ENCODE results near the gene SLC6A6. TPM values are rescaled to one million over a fixed set of nuclear protein-coding genes. Genes with fewer than 3 reads are reported as not detected.

SLC6A6 gene
- total and polyA plus RNA-seq, 11 donors: 9.1 to 121 (median 34.9) TPM

DNA sequence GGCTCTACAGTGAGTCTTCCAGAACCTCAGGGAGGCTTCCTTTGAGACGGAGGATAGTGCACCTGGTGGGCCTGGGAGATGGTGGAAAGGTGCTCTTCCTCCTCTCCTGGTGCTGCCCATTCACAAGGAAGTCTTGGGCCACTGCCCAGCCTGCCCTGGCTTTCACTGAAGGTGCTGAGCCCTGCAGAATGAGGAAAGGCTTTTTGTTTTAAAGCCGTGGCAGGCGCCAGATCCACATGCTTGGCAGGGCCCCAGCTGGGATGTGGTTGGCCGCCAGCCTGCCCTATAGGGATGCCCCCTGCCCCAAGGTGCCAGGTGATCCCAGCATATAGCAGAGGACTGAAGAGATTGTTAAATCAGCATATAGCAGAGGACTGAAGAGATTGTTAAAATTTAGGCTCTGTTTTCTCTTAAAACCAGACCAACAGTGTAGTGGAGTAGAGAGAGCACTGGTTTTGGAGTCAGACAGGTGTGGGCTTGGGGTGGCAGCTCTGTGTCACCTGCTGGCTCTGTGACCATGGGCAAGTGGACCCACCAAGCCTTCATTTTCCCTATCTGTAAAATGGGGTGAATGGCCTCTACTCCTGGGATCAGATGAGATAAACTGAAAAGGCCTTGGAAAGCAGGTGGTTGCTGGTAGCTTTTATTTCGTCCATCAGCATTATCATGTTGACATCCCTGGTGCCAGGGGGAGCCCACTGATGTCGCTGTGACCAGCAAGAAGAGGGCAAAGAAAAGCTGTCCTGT lies 53.3 kb downstream of the SLC6A6 start:
- H3K27me3 ChIP-seq: peaks cover 0 to 4% (median 0%) of the 10 kb centered on the region in 9 donors
- no peaks in the 10 kb centered on the region for H3K9me3 ChIP-seq
- TF ChIP-seq POLR2A (IDR thresholded peaks at IDR 0.05): no peak
- TF ChIP-seq, protein P1, sequence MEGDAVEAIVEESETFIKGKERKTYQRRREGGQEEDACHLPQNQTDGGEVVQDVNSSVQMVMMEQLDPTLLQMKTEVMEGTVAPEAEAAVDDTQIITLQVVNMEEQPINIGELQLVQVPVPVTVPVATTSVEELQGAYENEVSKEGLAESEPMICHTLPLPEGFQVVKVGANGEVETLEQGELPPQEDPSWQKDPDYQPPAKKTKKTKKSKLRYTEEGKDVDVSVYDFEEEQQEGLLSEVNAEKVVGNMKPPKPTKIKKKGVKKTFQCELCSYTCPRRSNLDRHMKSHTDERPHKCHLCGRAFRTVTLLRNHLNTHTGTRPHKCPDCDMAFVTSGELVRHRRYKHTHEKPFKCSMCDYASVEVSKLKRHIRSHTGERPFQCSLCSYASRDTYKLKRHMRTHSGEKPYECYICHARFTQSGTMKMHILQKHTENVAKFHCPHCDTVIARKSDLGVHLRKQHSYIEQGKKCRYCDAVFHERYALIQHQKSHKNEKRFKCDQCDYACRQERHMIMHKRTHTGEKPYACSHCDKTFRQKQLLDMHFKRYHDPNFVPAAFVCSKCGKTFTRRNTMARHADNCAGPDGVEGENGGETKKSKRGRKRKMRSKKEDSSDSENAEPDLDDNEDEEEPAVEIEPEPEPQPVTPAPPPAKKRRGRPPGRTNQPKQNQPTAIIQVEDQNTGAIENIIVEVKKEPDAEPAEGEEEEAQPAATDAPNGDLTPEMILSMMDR (IDR thresholded peaks at IDR 0.05): no peak
- intact Hi-C loops (cut with DNase I): loop anchor here in 3 of 10 donors (5.0 to 10.0 kb wide), 3 partner anchors 51 to 561 kb away; partner anchors contain the start of gene SLC6A6 (in 3 of the 3)
- ATAC-seq: no peak
- no peak overlapping the region for H3K4me3 ChIP-seq
- peak in 3 of 5 donors; percentile 26 to 60 (median 52) for DNase-seq
- WGBS, 4 donors: 66 to 95% (median 74%) methylated on average over 4 to 6 of the region's 6 CpGs
- peak overlapping the region in 3 of 12 donors; percentile 4 to 17 (median 15) for H3K27ac ChIP-seq
- peaks cover 0 to 90% (median 4%) of the 10 kb centered on the region in 9 donors for H3K36me3 ChIP-seq
- H3K4me1 ChIP-seq: peaks cover 19 to 66% (median 43%) of the 10 kb centered on the region in 12 donors

GRCh38 chr3:14456794-14457193 lies 54.4 kb downstream of the SLC6A6 start:
- TF ChIP-seq, protein P1 (IDR thresholded peaks at IDR 0.05): no peak
- no peak for TF ChIP-seq POLR2A (IDR thresholded peaks at IDR 0.05)
- peaks cover 0 to 3% (median 0%) of the 10 kb centered on the region in 9 donors for H3K27me3 ChIP-seq
- DNase-seq (no peak), ATAC-seq (no peak)
- no peaks in the 10 kb centered on the region for H3K9me3 ChIP-seq
- peaks cover 16 to 70% (median 50%) of the 10 kb centered on the region in 12 donors for H3K4me1 ChIP-seq
- 92 to 99% (median 96%) methylated on average over 8 of the region's 8 CpGs for WGBS, 4 donors
- peaks cover 0 to 90% (median 9%) of the 10 kb centered on the region in 9 donors for H3K36me3 ChIP-seq
- H3K4me3 ChIP-seq: no peak overlapping the region
- no peak overlapping the region for H3K27ac ChIP-seq
- intact Hi-C loops (cut with DNase I): loop anchor here in 3 of 10 donors (5.0 to 10.0 kb wide), 3 partner anchors 52 to 562 kb away; partner anchors contain the start of gene SLC6A6 (in 3 of the 3)

DNA sequence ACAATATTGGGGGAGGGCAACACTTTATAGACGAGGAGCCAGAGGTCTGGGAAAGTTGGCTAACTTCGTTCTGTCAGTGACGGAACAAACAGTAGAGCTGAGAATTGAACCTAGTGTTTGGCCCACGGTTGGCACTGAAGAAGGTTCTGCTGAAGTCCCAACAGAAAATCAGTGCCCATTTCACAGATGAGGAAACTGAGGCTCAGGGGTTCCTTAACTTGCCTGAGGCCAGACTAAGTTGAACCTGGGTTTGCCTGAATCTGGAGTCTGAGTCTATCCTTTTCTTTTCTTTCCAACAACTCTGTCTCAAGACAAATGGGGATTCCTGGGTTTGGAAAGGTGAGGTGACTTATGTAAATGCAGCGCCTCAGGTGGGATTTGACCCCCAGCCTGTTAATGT lies 55.1 kb downstream of the SLC6A6 start:
- WGBS, 4 donors: 77 to 96% (median 95%) methylated on average over 5 of the region's 5 CpGs
- no peaks in the 10 kb centered on the region for H3K9me3 ChIP-seq
- no peak overlapping the region for H3K27ac ChIP-seq
- no peak for DNase-seq
- peaks cover 10 to 68% (median 46%) of the 10 kb centered on the region in 12 donors for H3K4me1 ChIP-seq
- H3K4me3 ChIP-seq: no peak overlapping the region
- no peak for ATAC-seq
- H3K27me3 ChIP-seq: peaks cover 0 to 3% (median 0%) of the 10 kb centered on the region in 9 donors
- TF ChIP-seq, protein P1 (IDR thresholded peaks at IDR 0.05): no peak
- no peak for TF ChIP-seq POLR2A (IDR thresholded peaks at IDR 0.05)
- peaks cover 0 to 90% (median 15%) of the 10 kb centered on the region in 9 donors for H3K36me3 ChIP-seq
- intact Hi-C loops (cut with DNase I): loop anchor here in 3 of 10 donors (5.0 to 10.0 kb wide), 3 partner anchors 53 to 563 kb away; partner anchors contain the start of gene SLC6A6 (in 3 of the 3)

- ATAC-seq (no peak), DNase-seq (peak in 1 of 5 donors; percentile 24)
- no peak for TF ChIP-seq POLR2A (IDR thresholded peaks at IDR 0.05)
- TF ChIP-seq, protein P1 (IDR thresholded peaks at IDR 0.05): no peak
- no peaks in the 10 kb centered on the region for H3K9me3 ChIP-seq
- H3K27ac ChIP-seq: no peak overlapping the region
- H3K36me3 ChIP-seq: peaks cover 0 to 93% (median 15%) of the 10 kb centered on the region in 9 donors
- H3K4me3 ChIP-seq: no peak overlapping the region
- intact Hi-C loops (cut with DNase I): loop anchor here in 3 of 10 donors (5.0 to 10.0 kb wide), 3 partner anchors 53 to 563 kb away; partner anchors contain the start of gene SLC6A6 (in 3 of the 3)
- WGBS, 4 donors: 66 to 83% (median 72%) methylated on average over 9 of the region's 9 CpGs
- H3K27me3 ChIP-seq: peaks cover 0 to 3% (median 0%) of the 10 kb centered on the region in 9 donors
- peaks cover 7 to 64% (median 42%) of the 10 kb centered on the region in 12 donors for H3K4me1 ChIP-seq
Observed at GRCh38 chr3:14457999-14458398, 55.6 kb downstream of the SLC6A6 start.
